Gastroesophageal sphincter (tissue), 4 donors: ENCODE measurements around the gene MCM7. TPM values are rescaled to one million over a fixed set of nuclear protein-coding genes. Genes with fewer than 3 reads are reported as not detected.
"Not testable (repeated sequence)": the region's sequence is repeated elsewhere in the genome, so short reads cannot be mapped to it uniquely, and the experiment has no call there.

Experiments used
- ATAC-seq: fragments of 150-250 bp; one replicate; pipeline ENCODE4 v1.9.1; 2016; ENCODE audit warnings: mild to moderate bottlenecking, moderate library complexity
- H3K27ac ChIP-seq, 4 donors: fragments of 200-600 bp; sonication (generic) in 3 of 4; 1 replicate in 3 of 4; 2 replicates in 1 of 4; pipeline ENCODE4 v1.5.1; 2016 to 2019
- H3K27me3 ChIP-seq: fragments of 200-600 bp; sonication (generic); one replicate; pipeline ENCODE4 v1.5.1; 2019
- H3K36me3 ChIP-seq, 2 donors: fragments of 200-600 bp; sonication (generic); one replicate each; pipeline ENCODE4 v1.5.1; 2019; ENCODE audit warnings: control low read depth in 1 of 2
- H3K4me1 ChIP-seq, 3 donors: fragments of 200-600 bp; sonication (generic); 1 replicate in 2 of 3; 2 replicates in 1 of 3; pipeline ENCODE4 v1.5.1; 2016 to 2019; ENCODE audit warnings: control low read depth in 2 of 3
- H3K4me3 ChIP-seq, 2 donors: fragments of 200-600 bp; sonication (generic); one replicate each; pipeline ENCODE4 v1.5.1; 2019; ENCODE audit warnings: mild to moderate bottlenecking in 1 of 2, moderate library complexity in 1 of 2
- H3K9me3 ChIP-seq, 3 donors: fragments of 200-600 bp; sonication (generic); one replicate each; pipeline ENCODE4 v1.5.1; 2017 to 2019; ENCODE audit warnings: control low read depth in 2 of 3
- CTCF ChIP-seq, 4 experiments: fragments of 200-600 bp in 2 of 4; fragments of 450-650 bp in 2 of 4; sonication (generic) in 1 of 4; IDR thresholded peaks; one replicate each; pipeline ENCODE4 v1.5.1; 2017 to 2019; ENCODE audit warnings: antibody characterized with exemption in 4 of 4, mild to moderate bottlenecking in 2 of 4, moderate library complexity in 2 of 4
- EP300 ChIP-seq: sonication (generic); formaldehyde crosslinking; IDR thresholded peaks from one replicate; pipeline ENCODE4 v1.6.1; 2017; ENCODE audit warnings: antibody characterized with exemption, mild to moderate bottlenecking
- POLR2A ChIP-seq, 2 donors: fragments of 450-650 bp; IDR thresholded peaks; one replicate each; pipeline ENCODE4 v1.6.1; 2017; ENCODE audit warnings: antibody characterized with exemption in 2 of 2, mild to moderate bottlenecking in 2 of 2, moderate library complexity in 1 of 2
- POLR2AphosphoS5 ChIP-seq: sonication (generic); formaldehyde crosslinking; IDR thresholded peaks from one replicate; pipeline ENCODE4 v1.6.1; 2017; ENCODE audit warnings: antibody characterized with exemption
- WGBS, 2 donors: methylation state at CpG; one replicate each; pipeline ENCODE4 v1.1.5; 2018; ENCODE audit warnings: low coverage in 1 of 2; 5-methylcytosine and 5-hydroxymethylcytosine counted together
- total RNA-seq, 4 donors: library from RNA; depleted of rRNA; stranded (reverse); fragments of >200 nt; gene quantifications; one replicate each; pipeline ENCODE4 v1.1.0, GENCODE V29; 2016

MCM7 gene
- total RNA-seq, 4 donors from 2014 or later, result 30.7 to 52.0 (median 45.1) TPM

- H3K27ac ChIP-seq, result no peak overlapping the region
- H3K4me1 ChIP-seq, result peaks cover 0 to 34% (median 13%) of the 10 kb centered on the region in 3 donors
- no peak for ATAC-seq
- WGBS, 2 donors, result 8 to 9% methylated on average over 17 to 22 of the region's 24 CpGs
- H3K4me3 ChIP-seq, result peak overlapping the region in 1 of 2 donors; percentile 23
- no peaks in the 10 kb centered on the region for H3K36me3 ChIP-seq
- H3K9me3 ChIP-seq, result no peaks in the 10 kb centered on the region
- TF ChIP-seq CTCF (IDR thresholded peaks at IDR 0.05) (peak in 3 of 4 experiments; percentile 77 to 88 (median 80)), POLR2A (IDR thresholded peaks at IDR 0.05) (no peak)
- H3K27me3 ChIP-seq, result no peaks in the 10 kb centered on the region
These were observed 29.6 kb upstream of the MCM7 start for GRCh38 chr7:100130608-100131453.

GRCh38 chr7:100130220-100130607, 29.0 kb upstream of the MCM7 start:
- not testable (repeated sequence) for ATAC-seq, H3K27ac ChIP-seq, H3K9me3 ChIP-seq, H3K27me3 ChIP-seq, H3K4me3 ChIP-seq, H3K36me3 ChIP-seq
- 86 to 100% methylated on average over 1 of the region's 1 CpG for WGBS, 2 donors
- H3K4me1 ChIP-seq, result peaks cover 0 to 40% (median 17%) of the 10 kb centered on the region in 3 donors

- no peak overlapping the region for H3K4me3 ChIP-seq
- H3K4me1 ChIP-seq, result peaks cover 0 to 51% (median 17%) of the 10 kb centered on the region in 3 donors
- TF ChIP-seq POLR2AphosphoS5 (no peak), CTCF (IDR thresholded peaks at IDR 0.05) (no peak), POLR2A (IDR thresholded peaks at IDR 0.05) (no peak), EP300 (no peak)
- 29 to 63% methylated on average over 1 of the region's 1 CpG for WGBS, 2 donors
- H3K27ac ChIP-seq, result peak overlapping the region in 2 of 4 donors; percentile 94 to 98
- no peak for ATAC-seq
- no peaks in the 10 kb centered on the region for H3K27me3 ChIP-seq
- peaks cover 0 to 9% of the 10 kb centered on the region in 2 donors for H3K36me3 ChIP-seq
- H3K9me3 ChIP-seq, result no peaks in the 10 kb centered on the region
These were observed 27.4 kb upstream of the MCM7 start for GRCh38 chr7:100128637-100128963.

- Histone ChIP-seq H3K36me3 (peaks cover 0 to 14% of the 10 kb centered on the region in 2 donors), H3K4me1 (peaks cover 0 to 51% (median 17%) of the 10 kb centered on the region in 3 donors), H3K27me3 (no peaks in the 10 kb centered on the region), H3K27ac (peak overlapping the region; percentile 87 to 98 (median 96)), H3K4me3 (peak overlapping the region; percentile 74 to 96), H3K9me3 (no peaks in the 10 kb centered on the region)
- TF ChIP-seq CTCF (IDR thresholded peaks at IDR 0.05) (no peak), EP300 (no peak), POLR2A (IDR thresholded peaks at IDR 0.05) (no peak), POLR2AphosphoS5 (no peak)
- 0 to 15% methylated on average over 2 of the region's 37 CpGs for WGBS, 2 donors
- ATAC-seq, result no peak
These were observed 26.9 kb upstream of the MCM7 start for GRCh38 chr7:100127866-100128636.

- WGBS, 2 donors, result 0% methylated on average over 21 of the region's 85 CpGs; no CpG with 5 or more reads in 1 of the 2 donors
- peak within 1 kb of the TSS; percentile 74 to 96 for H3K4me3 ChIP-seq
- peaks cover 0 to 58% (median 17%) of the 10 kb centered on the region in 3 donors for H3K4me1 ChIP-seq
- peak within 1 kb of the TSS; percentile 87 to 98 (median 96) for H3K27ac ChIP-seq
- H3K9me3 ChIP-seq, result no peaks in the 10 kb centered on the region
- H3K27me3 ChIP-seq, result no peaks in the 10 kb centered on the region
- H3K36me3 ChIP-seq, result peaks cover 0 to 23% of the 10 kb centered on the region in 2 donors
- ATAC-seq, result peak; percentile 93
- peak; percentile 15 to 34 for TF ChIP-seq POLR2A (IDR thresholded peaks at IDR 0.05)
- peak in 1 of 4 experiments; percentile 11 for TF ChIP-seq CTCF (IDR thresholded peaks at IDR 0.05)
- TF ChIP-seq EP300, result no peak
- TF ChIP-seq POLR2AphosphoS5, result peak; percentile 74
These were observed 26.0 kb upstream of the MCM7 start, which contains the start of gene MBLAC1 for GRCh38 chr7:100126931-100127865. Gene MBLAC1 (plus strand): TSS chr7:100126967. CDS start chr7:100127396, 429 bp downstream.
